Activated CD4-positive, alpha-beta T cell treated with anti-CD3 and anti-CD28 coated beads, Interleukin-2, amount 10 ng/mL, durations not matched to agents 7 days and 5 days (primary cell): ENCODE measurements around the gene TADA2B. TPM values are rescaled to one million over a fixed set of nuclear protein-coding genes. Genes with fewer than 3 reads are reported as not detected.

Experiments used
- CTCF ChIA-PET: fragments of 350-600 bp; sonication (Branson Sonifier 250); formaldehyde crosslinking; loops from one replicate; lab custom pipeline; 2021; ENCODE audit warnings: antibody characterized with exemption; lab: Charles Lee
- POLR2A ChIA-PET: fragments of 350-600 bp; sonication (Branson Sonifier 250); formaldehyde crosslinking; loops from one replicate; lab custom pipeline; 2021; ENCODE audit warnings: antibody characterized with exemption; lab: Charles Lee
- DNase-seq: peaks from one replicate; pipeline ENCODE4 v3.0.0-alpha.2; 2020
- H3K27ac Mint-ChIP-seq: one replicate; pipeline ENCODE4 v1.8.0; 2021; ENCODE audit warnings: mild to moderate bottlenecking, moderate library complexity, mixed read lengths
- H3K27me3 Mint-ChIP-seq: one replicate; pipeline ENCODE4 v1.8.0; 2021; ENCODE audit warnings: mixed read lengths
- H3K36me3 Mint-ChIP-seq: one replicate; pipeline ENCODE4 v1.8.0; 2021; ENCODE audit warnings: low read depth, mixed read lengths
- H3K4me1 Mint-ChIP-seq: one replicate; pipeline ENCODE4 v1.8.0; 2021; ENCODE audit warnings: mixed read lengths
- H3K4me3 Mint-ChIP-seq: one replicate; pipeline ENCODE4 v1.8.0; 2021; ENCODE audit warnings: mild to moderate bottlenecking, moderate library complexity, mixed read lengths
- H3K9me3 Mint-ChIP-seq: one replicate; pipeline ENCODE4 v1.8.0; 2021; ENCODE audit warnings: mixed read lengths
- total RNA-seq, 2 experiments: library from RNA; stranded (reverse); gene quantifications; one replicate each; pipeline ENCODE4 v1.2.3, GENCODE V29; 2021

Gene TADA2B
- total RNA-seq, 2 experiments from 2014 or later = 25.5 to 26.1 TPM

DNA sequence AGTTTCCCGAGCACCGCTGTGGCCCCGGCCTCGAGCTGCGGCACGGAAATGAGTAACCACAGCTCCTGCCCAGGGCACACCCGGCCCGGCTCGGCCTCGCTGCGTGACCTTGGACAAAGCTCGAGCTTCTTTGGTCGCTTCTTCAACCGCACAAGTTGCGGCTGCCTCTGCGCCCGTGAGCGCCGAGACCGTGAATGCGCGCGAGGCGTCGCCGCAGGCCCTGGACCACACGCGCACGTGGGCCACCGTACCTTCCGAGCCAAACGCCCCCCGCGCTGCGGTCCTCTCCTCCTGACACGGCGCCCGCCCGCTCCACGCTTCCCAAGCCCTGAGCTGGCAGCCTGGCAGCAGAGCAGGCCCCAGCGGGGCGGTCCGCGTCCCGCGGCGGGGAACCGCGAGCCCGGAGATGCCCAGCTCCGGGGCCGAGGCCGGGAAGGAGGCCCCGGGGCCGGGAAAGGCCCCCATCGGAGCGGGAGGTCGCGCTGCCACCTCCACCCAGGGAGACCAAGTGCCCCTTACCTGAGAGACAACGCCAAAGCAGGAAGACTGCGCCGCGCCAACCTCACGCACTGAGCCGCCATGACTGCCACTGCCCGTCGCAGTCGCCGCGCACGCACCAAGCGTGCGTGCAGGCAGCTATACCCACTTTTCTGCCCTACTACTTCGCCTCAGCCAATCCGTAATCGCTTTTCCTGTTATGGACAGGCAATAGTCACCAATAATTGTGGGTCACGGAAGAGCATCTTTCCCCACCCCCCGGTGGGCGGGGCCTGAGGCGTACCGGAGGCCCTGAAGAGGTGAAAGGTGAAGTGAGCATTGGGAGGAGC lies 24.5 kb downstream of the TADA2B start, which contains the start of gene GRPEL1:
Gene GRPEL1, minus strand, starts transcription at position 613 of the 827 bp plus-strand sequence. Its CDS starts 32 bp downstream, at position 581.
- CTCF ChIA-PET = interaction anchor here (0.5 to 13.8 kb wide), 12 partner anchors 12 to 777 kb away, joined by 3 to 128 read pairs (median 4); partner anchors contain the start of gene TADA2B
- POLR2A ChIA-PET = interaction anchor here (0.9 to 1.4 kb wide), 3 partner anchors 25 to 158 kb away, joined by 3 to 14 read pairs (median 5); partner anchors contain the start of genes TADA2B and TBC1D14
- Mint-ChIP-seq H3K4me1 (peaks cover 49% of the 10 kb centered on the region), H3K4me3 (peak within 1 kb of the TSS; percentile 92), H3K9me3 (no peaks in the 10 kb centered on the region), H3K36me3 (peaks cover 21% of the 10 kb centered on the region), H3K27me3 (peaks cover 9% of the 10 kb centered on the region), H3K27ac (peak within 1 kb of the TSS; percentile 94)
- peak; percentile 100 for DNase-seq

DNA sequence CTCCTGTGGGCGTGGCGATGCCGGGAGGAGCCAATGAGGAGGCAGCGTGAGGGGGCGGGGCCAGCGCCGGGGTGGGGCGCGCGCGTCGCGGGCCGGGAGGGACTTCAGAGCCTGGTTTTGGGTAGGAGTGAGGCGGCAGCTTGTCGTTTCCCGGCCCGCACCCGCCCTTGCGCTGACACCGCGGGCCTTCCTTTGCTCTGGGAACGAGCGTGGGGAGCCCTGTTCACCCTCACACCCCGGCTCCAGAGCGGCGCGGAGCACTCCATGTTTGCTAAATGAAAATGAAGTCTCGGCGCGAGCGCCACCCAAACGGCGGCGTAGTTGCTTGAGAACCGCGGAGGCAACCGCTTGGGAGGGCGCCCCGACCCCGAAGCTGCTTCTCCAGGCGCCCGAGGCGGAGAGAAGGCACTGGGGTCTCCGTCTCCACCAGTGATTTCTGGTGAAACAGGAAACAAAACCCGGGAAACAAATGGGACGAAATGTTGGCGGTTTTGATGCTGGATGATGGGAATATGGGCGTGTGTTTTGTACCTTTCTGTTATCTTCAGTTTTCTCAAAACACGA lies 25.2 kb downstream of the TADA2B start:
- H3K4me1 Mint-ChIP-seq = peaks cover 49% of the 10 kb centered on the region

DNA sequence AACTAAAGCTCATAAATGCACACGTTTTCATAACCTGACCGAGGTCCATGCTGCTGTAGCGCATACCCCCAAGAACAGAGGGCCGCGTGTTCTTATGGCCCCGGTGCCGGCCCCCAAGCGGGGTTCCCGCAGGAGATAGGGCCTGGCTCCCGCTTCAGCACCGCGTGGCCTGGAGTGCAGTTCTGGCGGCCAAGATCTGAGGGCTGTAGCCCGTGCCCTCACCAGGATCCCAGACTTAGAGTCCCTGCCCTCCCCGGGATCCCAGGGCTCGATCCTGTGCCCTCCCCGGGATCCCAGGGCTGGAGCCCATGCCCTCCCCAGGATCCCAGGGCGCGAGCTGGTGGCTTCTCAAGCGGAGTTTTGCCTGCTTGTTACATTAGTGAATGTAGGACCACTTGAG lies 25.7 kb downstream of the TADA2B start:
- Mint-ChIP-seq H3K36me3 (peaks cover 14% of the 10 kb centered on the region), H3K27ac (peak overlapping the region; percentile 94), H3K4me1 (peaks cover 47% of the 10 kb centered on the region), H3K27me3 (peaks cover 11% of the 10 kb centered on the region), H3K4me3 (peak overlapping the region; percentile 92), H3K9me3 (no peaks in the 10 kb centered on the region)
- DNase-seq = no peak
- CTCF ChIA-PET = interaction anchor here (0.9 to 13.8 kb wide), 9 partner anchors 10 to 349 kb away, joined by 3 to 128 read pairs (median 5); partner anchors contain the start of gene TADA2B
- POLR2A ChIA-PET = interaction anchor here (0.6 kb wide), 1 partner anchor 169 kb away, joined by 5 read pairs; no protein-coding TSS in a partner anchor

More for the DNA sequence above, 25.2 kb downstream of the TADA2B start:
- Mint-ChIP-seq H3K9me3 (no peaks in the 10 kb centered on the region), H3K27me3 (peaks cover 11% of the 10 kb centered on the region), H3K36me3 (peaks cover 19% of the 10 kb centered on the region), H3K4me3 (peak overlapping the region; percentile 92), H3K27ac (peak overlapping the region; percentile 94)
- ChIA-PET POLR2A (interaction anchor here (0.6 to 1.4 kb wide), 3 partner anchors 69 to 169 kb away, joined by 3 to 14 read pairs (median 5); partner anchors contain the start of gene TBC1D14), CTCF (interaction anchor here (0.5 to 13.8 kb wide), 8 partner anchors 13 to 348 kb away, joined by 3 to 128 read pairs (median 4); partner anchors contain the start of gene TADA2B)
- DNase-seq = no peak

DNA sequence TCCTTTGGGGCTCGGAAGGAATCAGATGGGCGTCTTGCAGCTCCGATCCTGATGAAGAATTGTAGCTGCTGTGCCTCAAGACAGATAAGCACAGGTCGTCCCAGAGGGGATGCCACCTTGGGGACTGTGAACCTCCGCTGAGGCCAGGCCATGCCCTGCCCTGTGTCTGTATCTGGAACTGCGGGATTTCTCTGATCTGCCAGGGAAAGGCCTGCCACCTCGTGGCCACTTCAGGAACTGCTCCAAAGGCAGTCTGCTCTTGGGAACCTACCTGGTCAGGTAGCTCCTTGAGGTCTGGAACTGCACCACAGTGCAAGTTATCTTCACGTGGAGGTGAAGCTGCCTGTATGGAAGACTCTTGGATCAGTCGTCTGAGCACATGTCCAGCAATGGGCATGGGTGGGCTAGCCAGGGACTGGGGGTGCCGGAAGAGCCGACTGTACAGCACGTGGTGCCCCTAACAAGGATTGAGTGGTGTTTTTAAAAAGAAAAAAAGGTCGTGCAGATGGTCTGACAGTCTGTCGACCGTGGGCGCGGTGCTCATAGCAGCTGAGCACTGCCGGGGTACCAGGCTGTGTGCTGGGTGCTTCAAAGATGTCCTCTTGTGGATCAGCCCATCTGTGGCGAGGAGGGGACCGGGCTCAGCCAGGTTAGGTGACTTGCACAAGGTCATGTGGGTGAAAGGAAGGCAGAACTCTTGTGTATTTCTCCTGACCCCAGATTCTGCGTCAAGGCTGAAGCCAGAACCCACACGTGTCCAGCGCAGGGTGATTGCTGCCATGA lies 27.7 kb downstream of the TADA2B start:
- peak overlapping the region; percentile 33 for H3K4me3 Mint-ChIP-seq
- DNase-seq = peak; percentile 89
- peaks cover 33% of the 10 kb centered on the region for H3K4me1 Mint-ChIP-seq
- ChIA-PET CTCF (interaction anchor here (0.6 to 13.8 kb wide), 22 partner anchors 9 to 412 kb away, joined by 3 to 128 read pairs (median 4); partner anchors contain the start of genes BLOC1S4 and TADA2B), POLR2A (no interaction called here)
- no peaks in the 10 kb centered on the region for H3K9me3 Mint-ChIP-seq
- peaks cover 9% of the 10 kb centered on the region for H3K36me3 Mint-ChIP-seq
- peak overlapping the region; percentile 77 for H3K27ac Mint-ChIP-seq
- peaks cover 11% of the 10 kb centered on the region for H3K27me3 Mint-ChIP-seq

DNA sequence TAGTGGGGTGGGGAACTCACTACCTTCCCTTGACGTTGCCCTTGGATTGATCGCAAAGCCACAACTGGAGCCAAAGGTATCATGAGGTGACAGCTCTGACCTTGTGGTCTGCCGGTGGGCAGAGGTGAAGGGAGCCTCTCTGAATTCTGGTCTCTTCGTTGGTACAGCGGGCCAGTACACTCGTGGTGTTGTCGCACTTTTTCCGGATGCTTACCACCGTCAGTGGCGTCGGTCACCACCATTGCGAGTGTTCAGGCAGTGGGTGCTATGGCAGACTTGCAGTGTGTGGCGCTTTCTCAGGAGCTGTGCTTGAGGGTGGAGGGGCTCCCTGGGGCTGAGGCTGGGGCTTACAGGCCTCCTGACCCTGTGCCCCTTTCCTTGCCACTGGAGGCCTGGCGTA lies 29.9 kb downstream of the TADA2B start:
- Mint-ChIP-seq H3K4me3 (no peak overlapping the region), H3K36me3 (no peaks in the 10 kb centered on the region), H3K27me3 (peaks cover 11% of the 10 kb centered on the region), H3K9me3 (no peaks in the 10 kb centered on the region), H3K27ac (no peak overlapping the region), H3K4me1 (peaks cover 19% of the 10 kb centered on the region)
- CTCF ChIA-PET = interaction anchor here (0.6 to 1.1 kb wide), 3 partner anchors 9 to 353 kb away, joined by 3 read pairs; partner anchors contain the start of gene TADA2B
- DNase-seq = no peak
- POLR2A ChIA-PET = interaction anchor here (0.6 kb wide), 1 partner anchor 75 kb away, joined by 3 read pairs; no protein-coding TSS in a partner anchor

DNA sequence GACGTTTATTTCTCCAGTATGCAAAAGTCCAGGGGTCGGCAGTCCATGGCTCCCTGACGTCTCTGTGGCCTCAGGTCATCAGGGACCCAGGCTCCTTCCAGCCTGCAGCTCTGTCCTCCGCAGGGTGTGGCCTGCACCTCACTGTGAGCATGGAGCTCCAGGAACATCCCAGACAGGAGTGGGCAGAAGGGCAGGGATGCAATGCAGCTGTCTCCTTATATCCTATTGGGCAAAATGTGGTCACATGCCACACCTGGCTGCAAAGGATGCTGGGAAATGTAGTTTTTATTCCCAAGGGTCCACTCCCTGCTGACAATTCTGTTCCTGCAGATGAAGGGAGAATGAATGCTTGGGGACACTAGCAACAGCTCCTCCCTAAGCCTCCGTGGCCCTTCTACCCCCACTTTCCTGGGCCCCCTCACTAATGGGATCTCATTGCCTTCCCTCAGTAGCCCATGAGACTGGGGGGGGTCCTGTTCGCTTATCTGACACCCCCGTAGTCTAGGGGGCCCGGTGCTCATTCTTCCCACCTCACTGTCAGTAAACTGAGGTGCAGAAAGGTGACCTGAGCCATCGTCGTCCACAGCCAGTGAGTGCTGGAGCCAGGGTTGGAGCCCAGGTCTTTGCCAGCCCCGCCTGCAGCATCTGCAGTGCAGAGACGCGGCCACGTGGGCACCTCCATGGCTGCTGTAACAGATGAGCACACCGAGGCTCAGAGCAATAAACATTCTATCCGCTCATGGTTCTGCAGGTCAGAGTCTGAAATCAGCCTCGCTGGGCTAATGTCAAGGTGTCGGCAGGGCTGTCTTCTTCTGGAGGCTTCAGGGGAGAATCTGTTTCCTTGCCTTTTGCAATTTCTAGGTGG lies 30.6 kb downstream of the TADA2B start:
- ChIA-PET CTCF (interaction anchor here (0.6 to 1.1 kb wide), 2 partner anchors 8 to 31 kb away, joined by 3 read pairs; partner anchors contain the start of gene TADA2B), POLR2A (interaction anchor here (0.6 kb wide), 1 partner anchor 76 kb away, joined by 3 read pairs; no protein-coding TSS in a partner anchor)
- Mint-ChIP-seq H3K9me3 (no peaks in the 10 kb centered on the region), H3K4me1 (peaks cover 14% of the 10 kb centered on the region), H3K4me3 (no peak overlapping the region), H3K36me3 (no peaks in the 10 kb centered on the region), H3K27me3 (peaks cover 11% of the 10 kb centered on the region), H3K27ac (no peak overlapping the region)
- peak; percentile 21 for DNase-seq

DNA sequence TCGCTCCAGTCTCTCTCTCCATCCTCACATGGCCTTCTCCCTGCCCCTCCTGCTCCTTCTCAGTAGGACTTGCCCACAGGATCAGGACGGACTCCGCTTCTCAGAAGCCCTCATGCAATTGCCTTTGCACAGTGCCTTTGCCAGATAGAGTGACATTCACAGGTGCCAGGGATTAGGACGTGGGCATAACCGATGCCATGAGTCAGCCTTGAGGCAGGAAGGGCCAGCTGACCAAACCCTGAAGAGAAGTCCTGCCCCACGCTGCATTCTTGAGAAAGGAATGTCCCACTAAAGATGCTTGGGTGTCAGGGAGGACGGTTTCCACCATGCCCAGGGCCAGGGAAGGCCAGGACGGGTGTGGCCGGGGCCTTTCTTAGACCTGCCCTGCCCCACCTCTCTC lies 31.3 kb downstream of the TADA2B start:
- Mint-ChIP-seq H3K27ac (no peak overlapping the region), H3K36me3 (no peaks in the 10 kb centered on the region), H3K27me3 (peaks cover 13% of the 10 kb centered on the region), H3K4me1 (peaks cover 10% of the 10 kb centered on the region), H3K9me3 (no peaks in the 10 kb centered on the region), H3K4me3 (no peak overlapping the region)
- ChIA-PET POLR2A (no interaction called here), CTCF (no interaction called here)
- DNase-seq = no peak

DNA sequence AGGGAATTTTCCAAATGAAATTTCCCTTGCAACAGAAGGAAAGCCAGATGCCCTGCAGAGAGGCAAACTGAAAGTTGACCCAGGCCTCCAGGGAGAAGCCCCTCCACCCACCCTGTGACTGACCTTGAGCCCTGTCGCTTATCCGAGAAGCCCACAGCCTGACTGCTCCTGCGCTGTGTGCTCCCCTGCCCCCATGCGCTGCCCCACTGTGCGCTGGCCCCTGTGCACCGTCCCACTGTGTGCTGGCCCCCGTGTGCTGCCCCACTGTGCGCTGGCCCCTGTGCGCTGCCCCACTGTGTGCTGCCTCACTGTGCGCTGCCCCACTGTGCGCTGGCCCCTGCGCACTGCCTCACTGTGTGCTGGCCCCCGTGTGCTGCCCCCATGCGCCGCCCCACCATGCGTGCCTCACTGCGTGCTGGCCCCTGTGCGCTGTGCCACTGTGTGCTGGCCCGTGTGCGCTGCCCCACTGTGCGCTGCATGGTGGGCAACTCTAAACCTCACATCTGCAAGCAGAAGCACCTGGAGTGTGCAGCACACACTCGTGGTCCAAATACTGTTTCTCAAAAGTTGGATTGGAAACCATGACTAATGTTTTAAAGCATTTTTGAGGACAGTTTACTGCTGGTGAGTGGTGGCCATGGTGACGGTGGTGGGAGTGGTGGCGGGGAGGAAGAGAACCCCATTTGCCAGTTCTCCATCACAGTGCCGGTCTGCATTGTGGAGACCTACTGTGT lies 33.0 kb downstream of the TADA2B start:
- peaks cover 28% of the 10 kb centered on the region for H3K27me3 Mint-ChIP-seq
- CTCF ChIA-PET = no interaction called here
- H3K4me3 Mint-ChIP-seq = no peak overlapping the region
- H3K27ac Mint-ChIP-seq = no peak overlapping the region
- peaks cover 1% of the 10 kb centered on the region for H3K4me1 Mint-ChIP-seq
- no peaks in the 10 kb centered on the region for H3K36me3 Mint-ChIP-seq
- H3K9me3 Mint-ChIP-seq = no peaks in the 10 kb centered on the region
- POLR2A ChIA-PET = no interaction called here
- DNase-seq = no peak

DNA sequence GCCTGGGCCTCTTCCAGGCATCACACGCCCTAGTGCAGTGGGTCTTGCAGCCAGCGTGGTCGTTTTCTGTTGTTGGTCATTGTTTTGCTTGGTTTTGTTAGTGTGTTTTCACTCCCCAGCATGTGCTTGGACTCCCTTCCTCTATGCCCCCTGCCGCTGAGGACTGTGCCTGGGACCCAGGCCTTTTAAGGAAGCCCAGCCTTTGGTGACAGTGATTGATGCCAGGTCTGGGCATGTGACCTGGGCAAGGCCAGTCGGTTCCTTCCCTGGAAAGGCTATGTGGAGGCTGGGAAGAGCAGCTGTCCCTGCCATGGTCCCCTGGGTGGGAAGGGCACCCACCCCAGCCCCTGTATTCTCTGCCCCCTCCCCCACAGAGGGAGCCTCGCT lies 33.5 kb downstream of the TADA2B start:
- no peak overlapping the region for H3K27ac Mint-ChIP-seq
- CTCF ChIA-PET = interaction anchor here (0.6 kb wide), 1 partner anchor 167 kb away, joined by 5 read pairs; the partner anchor contains the start of gene TBC1D14

DNA sequence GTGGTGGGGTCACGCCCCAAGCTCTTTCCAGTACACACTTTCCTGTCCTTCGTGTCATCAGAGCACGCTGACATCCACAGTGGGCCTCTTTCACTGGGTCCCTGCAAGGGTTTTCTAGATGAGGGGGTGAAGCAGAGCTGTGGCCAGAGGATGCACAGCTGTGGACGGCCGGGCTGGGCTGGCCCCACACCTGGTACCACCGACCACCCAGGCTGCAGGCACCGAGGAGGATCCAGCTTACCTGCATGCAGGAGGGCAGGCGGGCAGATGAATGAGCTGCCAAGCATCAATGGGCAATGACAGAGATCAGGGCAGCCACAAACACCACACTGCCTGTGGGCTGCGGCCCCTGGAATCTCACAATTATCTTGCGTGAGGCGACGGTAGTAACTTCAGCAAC lies 34.2 kb downstream of the TADA2B start:
- Mint-ChIP-seq H3K9me3 (no peaks in the 10 kb centered on the region), H3K27ac (no peak overlapping the region), H3K36me3 (no peaks in the 10 kb centered on the region), H3K27me3 (peaks cover 34% of the 10 kb centered on the region), H3K4me1 (peaks cover 1% of the 10 kb centered on the region), H3K4me3 (no peak overlapping the region)
- POLR2A ChIA-PET = no interaction called here
- CTCF ChIA-PET = interaction anchor here (0.6 kb wide), 2 partner anchors 111 to 168 kb away, joined by 3 to 5 read pairs; partner anchors contain the start of gene TBC1D14
- no peak for DNase-seq

More for the DNA sequence above, 33.5 kb downstream of the TADA2B start:
- peaks cover 1% of the 10 kb centered on the region for H3K4me1 Mint-ChIP-seq
- POLR2A ChIA-PET = no interaction called here
- H3K27me3 Mint-ChIP-seq = peaks cover 33% of the 10 kb centered on the region
- H3K4me3 Mint-ChIP-seq = no peak overlapping the region
- no peaks in the 10 kb centered on the region for H3K9me3 Mint-ChIP-seq
- no peak for DNase-seq
- no peaks in the 10 kb centered on the region for H3K36me3 Mint-ChIP-seq
